Measurements from ENCODE around the gene REM2.

The REM2 gene

GRCh38 chr14:22875003-22875747 lies 7.8 kb upstream of the REM2 start:
- no peak for DNase-seq

GRCh38 chr14:22875748-22876319 lies 7.2 kb upstream of the REM2 start:
- no peak for DNase-seq

GRCh38 chr14:22877000-22877501 lies 6.0 kb upstream of the REM2 start:
- no peak for DNase-seq

GRCh38 chr14:22878271-22879246 lies 4.5 kb upstream of the REM2 start:
- DNase-seq, result no peak

GRCh38 chr14:22882064-22882463 lies 958 bp upstream of the REM2 start:
- DNase-seq, result no peak

- DNase-seq, result peak; percentile 63
Measured at GRCh38 chr14:22882529-22883172, 371 bp upstream of the REM2 start.

- no peak for DNase-seq
Measured at GRCh38 chr14:22884076-22884737, 1.2 kb downstream of the REM2 start.

GRCh38 chr14:22884738-22885523 lies 1.9 kb downstream of the REM2 start:
- no peak for DNase-seq

GRCh38 chr14:22885975-22886374 lies 3.0 kb downstream of the REM2 start:
- DNase-seq, result no peak

- peak; percentile 90 for DNase-seq
Measured at GRCh38 chr14:22886500-22887259, 3.7 kb downstream of the REM2 start.

GRCh38 chr14:22887260-22887989 lies 4.4 kb downstream of the REM2 start:
- DNase-seq, result peak; percentile 52

GRCh38 chr14:22887990-22888378 lies 5.0 kb downstream of the REM2 start:
- DNase-seq, result peak; percentile 56

GRCh38 chr14:22888662-22889061 lies 5.6 kb downstream of the REM2 start:
- DNase-seq, result peak; percentile 55

- no peak for DNase-seq
Measured at GRCh38 chr14:22890416-22890815, 7.4 kb downstream of the REM2 start.

- DNase-seq, result no peak
Measured at GRCh38 chr14:22892488-22892887, 9.5 kb downstream of the REM2 start.

- no peak for DNase-seq
Measured at GRCh38 chr14:22893706-22894105, 10.7 kb downstream of the REM2 start.

- no peak for DNase-seq
Measured at GRCh38 chr14:22895402-22895801, 12.4 kb downstream of the REM2 start.

- no peak for DNase-seq
Measured at GRCh38 chr14:22896356-22896755, 13.3 kb downstream of the REM2 start.

- DNase-seq, result no peak
Measured at GRCh38 chr14:22896760-22897159, 13.7 kb downstream of the REM2 start.

- DNase-seq, result no peak
Measured at GRCh38 chr14:22897357-22897756, 14.3 kb downstream of the REM2 start.

All from CD4-positive, alpha-beta T cell treated with Interleukin-17A for 4 hours (primary cell).